ENCODE data around the gene ADAMTS9. TPM values are rescaled to one million over a fixed set of nuclear protein-coding genes. Genes with fewer than 3 reads are reported as not detected.

The ADAMTS9 gene
- total RNA-seq, 1 donor = 0.54 TPM

DNA sequence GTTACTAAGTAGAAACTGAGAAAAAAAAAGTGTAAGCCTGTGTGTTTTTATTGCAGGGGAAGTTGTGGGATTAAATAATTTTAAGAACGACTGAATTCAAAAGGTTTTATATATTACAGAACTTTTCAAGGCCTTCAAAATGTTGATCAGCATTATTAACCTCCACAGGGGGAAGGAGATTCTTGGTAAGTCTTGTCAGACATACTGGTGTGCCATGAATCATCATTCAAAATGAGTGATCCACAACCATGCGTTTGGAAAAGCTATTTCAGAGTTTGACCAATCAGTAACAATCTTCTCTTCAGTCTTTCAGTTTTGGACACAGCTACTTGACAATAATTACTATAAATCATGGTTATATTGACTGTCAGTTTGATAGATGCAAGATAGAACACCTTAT, 70.2 kb downstream of the ADAMTS9 start:
- no peak overlapping the region for H3K4me3 ChIP-seq (ENCODE audit: low read depth, low read length)
- no peak for DNase-seq (ENCODE audit: low read depth)
- TF ChIP-seq, protein P1, sequence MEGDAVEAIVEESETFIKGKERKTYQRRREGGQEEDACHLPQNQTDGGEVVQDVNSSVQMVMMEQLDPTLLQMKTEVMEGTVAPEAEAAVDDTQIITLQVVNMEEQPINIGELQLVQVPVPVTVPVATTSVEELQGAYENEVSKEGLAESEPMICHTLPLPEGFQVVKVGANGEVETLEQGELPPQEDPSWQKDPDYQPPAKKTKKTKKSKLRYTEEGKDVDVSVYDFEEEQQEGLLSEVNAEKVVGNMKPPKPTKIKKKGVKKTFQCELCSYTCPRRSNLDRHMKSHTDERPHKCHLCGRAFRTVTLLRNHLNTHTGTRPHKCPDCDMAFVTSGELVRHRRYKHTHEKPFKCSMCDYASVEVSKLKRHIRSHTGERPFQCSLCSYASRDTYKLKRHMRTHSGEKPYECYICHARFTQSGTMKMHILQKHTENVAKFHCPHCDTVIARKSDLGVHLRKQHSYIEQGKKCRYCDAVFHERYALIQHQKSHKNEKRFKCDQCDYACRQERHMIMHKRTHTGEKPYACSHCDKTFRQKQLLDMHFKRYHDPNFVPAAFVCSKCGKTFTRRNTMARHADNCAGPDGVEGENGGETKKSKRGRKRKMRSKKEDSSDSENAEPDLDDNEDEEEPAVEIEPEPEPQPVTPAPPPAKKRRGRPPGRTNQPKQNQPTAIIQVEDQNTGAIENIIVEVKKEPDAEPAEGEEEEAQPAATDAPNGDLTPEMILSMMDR (IDR thresholded peaks at IDR 0.05; ENCODE audit: insufficient read depth, low read length) = no peak

DNA sequence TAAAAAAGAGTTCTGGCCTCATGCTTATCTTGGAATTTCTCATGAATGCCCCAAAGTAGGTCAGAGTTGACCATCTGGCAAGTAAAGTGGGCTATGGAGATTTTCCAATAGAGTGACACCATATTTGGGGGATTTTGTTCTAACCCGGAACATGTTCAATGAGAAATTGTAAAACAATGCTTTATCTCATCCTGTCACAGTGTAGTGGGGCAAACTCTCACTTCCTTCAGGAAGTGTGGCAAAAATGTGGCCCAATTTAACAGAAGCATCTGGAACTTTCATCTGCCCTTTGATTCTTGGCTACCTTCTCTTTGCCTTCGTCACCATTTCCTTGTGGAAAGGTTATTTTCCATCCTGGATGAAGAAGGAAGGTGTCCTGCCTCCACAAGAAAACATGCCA, 70.8 kb downstream of the ADAMTS9 start:
- no peak for DNase-seq (ENCODE audit: low read depth)
- TF ChIP-seq, protein P1 (IDR thresholded peaks at IDR 0.05; ENCODE audit: insufficient read depth, low read length) = no peak
- no peak overlapping the region for H3K4me3 ChIP-seq (ENCODE audit: low read depth, low read length)

DNA sequence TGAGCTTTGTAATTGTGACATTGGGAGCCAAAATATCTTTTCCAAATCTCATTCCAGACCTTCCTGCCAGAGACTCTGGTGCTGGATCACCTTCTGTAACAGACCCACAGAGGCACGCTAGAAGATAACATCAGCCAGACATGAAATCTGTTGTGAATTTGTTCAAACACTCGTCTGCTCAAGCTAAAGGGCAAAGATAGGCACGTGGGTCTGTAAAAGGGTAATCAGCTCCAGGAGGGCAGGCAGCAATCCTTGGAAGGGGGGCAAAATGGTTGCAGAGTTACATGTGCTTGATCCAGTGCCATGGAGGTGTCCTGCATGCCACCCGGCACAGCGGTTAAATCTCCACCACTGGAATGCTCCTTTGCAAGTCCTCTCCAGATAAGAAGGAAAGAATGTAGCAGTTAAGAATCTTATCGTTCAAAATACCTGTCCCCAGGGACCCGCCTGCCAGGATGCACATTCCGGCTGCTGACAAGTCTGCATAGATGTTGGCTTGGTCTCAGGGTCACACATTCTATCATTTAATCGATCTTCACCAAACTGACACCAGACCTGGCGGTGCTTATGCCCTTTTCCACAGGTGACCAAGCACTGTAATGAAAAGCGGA, 74.8 kb downstream of the ADAMTS9 start:
- peak; percentile 0 for DNase-seq (ENCODE audit: low read depth)
- no peak overlapping the region for H3K4me3 ChIP-seq (ENCODE audit: low read depth, low read length)
- TF ChIP-seq, protein P1 (IDR thresholded peaks at IDR 0.05; ENCODE audit: insufficient read depth, low read length) = no peak

DNA sequence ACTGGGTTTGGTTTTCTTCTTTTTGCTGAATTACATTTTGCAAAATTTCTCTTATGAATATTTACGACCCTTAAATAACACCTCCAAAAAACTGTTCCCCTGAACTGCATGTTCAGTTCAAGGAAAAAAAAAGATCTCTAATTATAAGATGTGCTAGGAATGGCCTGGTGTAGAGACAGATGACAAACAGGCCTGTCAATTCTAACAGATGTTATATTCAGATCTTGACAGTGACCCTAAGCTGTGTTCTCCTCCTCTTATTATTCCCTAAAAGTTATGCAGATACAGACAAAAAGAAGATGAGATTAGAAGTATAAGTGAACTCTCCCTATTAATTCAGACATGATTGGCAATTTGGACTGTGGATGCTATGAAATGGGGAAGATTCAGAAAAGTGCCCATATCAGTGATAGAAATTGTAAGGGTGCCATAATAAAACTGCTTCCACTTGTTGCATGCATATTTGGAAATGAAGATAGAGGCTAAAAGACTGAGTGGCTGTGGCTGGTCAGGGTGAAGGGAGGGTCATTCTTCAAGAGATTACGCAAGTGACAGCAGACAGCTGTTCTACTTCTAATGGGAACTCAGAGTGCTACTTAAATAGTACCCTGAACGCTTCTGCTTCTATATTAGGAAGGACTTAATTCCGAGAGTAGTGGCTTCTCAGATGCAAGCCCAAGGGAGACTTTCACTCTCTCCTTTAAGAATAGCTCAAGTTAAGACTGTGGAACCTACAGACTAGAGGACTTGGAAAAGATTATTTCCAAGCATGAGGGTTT, 75.5 kb downstream of the ADAMTS9 start:
- H3K4me3 ChIP-seq (ENCODE audit: low read depth, low read length) = no peak overlapping the region
- DNase-seq (ENCODE audit: low read depth) = peak; percentile 68
- TF ChIP-seq, protein P1 (IDR thresholded peaks at IDR 0.05; ENCODE audit: insufficient read depth, low read length) = no peak

DNA sequence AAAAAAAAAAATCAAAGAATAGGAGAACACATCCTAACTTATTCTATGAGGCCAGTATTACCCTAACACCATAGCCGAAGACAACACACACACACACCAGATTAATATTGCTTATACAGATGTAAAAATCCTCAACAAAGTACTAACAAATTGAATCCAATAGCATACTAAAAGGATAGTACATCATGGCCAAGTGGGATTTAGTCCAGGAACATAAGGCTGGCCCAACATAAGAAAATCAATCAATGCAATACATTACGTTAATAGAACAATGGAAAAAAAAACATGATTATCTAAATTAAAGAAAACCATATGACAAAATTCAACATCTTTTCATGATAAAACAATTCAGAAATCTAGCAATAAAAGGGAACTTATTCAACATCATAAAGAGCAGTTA, 79.1 kb downstream of the ADAMTS9 start:
- no peak for DNase-seq (ENCODE audit: low read depth)
- TF ChIP-seq, protein P1 (IDR thresholded peaks at IDR 0.05; ENCODE audit: insufficient read depth, low read length) = no peak
- H3K4me3 ChIP-seq (ENCODE audit: low read depth, low read length) = no peak overlapping the region

DNA sequence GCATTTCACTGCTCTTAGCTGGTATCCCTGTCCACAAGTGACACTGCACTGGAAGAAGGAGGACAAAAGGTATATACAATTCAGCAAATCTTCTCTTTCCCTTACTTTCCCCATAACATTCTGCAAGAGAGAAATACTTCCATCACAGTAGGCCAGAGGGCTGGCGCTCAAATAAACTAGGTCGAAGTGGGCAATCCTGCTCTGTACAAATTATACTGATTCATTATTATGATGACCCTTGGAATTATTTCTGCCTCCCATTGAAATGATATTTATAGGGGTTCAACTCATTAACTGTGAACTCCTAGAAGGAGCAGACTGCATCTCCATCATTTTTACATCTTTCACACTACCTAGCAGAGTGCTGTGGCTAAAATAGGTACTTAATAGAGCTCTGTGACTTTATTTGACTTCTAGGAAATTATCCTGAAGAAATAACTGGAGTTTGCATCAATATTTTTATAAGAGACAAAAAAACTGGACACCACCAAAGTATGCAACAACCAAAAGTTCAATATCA, 80.7 kb downstream of the ADAMTS9 start:
- no peak for DNase-seq (ENCODE audit: low read depth)
- TF ChIP-seq, protein P1 (IDR thresholded peaks at IDR 0.05; ENCODE audit: insufficient read depth, low read length) = no peak
- no peak overlapping the region for H3K4me3 ChIP-seq (ENCODE audit: low read depth, low read length)
